CD4-positive, alpha-beta memory T cell (primary cell): Measurements from ENCODE around the gene CAPN14. TPM values are rescaled to one million over a fixed set of nuclear protein-coding genes. Genes with fewer than 3 reads are reported as not detected.

Source experiments
- CTCF ChIA-PET: fragments of 350-600 bp; sonication (Branson Sonifier 250); formaldehyde crosslinking; loops from one replicate; lab custom pipeline; 2021; ENCODE audit warnings: inconsistent platforms; ENCODE audit not compliant: partially characterized antibody; lab: Charles Lee
- POLR2A ChIA-PET: fragments of 350-600 bp; sonication (Branson Sonifier 250); formaldehyde crosslinking; loops from one replicate; lab custom pipeline; 2021; ENCODE audit not compliant: partially characterized antibody; lab: Charles Lee
- DNase-seq, 5 donors: peaks; one replicate each; pipeline versions ENCODE4 v3.0.0 to v3.0.0-alpha.2; 2020 to 2022; ENCODE audit warnings: mixed read lengths in 1 of 5
- H3K27ac ChIP-seq: one replicate; pipeline ENCODE4 v1.7.0; 2013; ENCODE audit warnings: low read depth, low read length
- H3K27me3 ChIP-seq: 2 replicates; pipeline ENCODE4 v1.7.0; 2013; ENCODE audit warnings: mild to moderate bottlenecking, low read length, moderate library complexity; ENCODE audit not compliant: insufficient read depth
- H3K36me3 ChIP-seq: 2 replicates; pipeline ENCODE4 v1.7.0; 2013; ENCODE audit warnings: mild to moderate bottlenecking, low read length, moderate library complexity; ENCODE audit not compliant: insufficient read depth
- H3K4me1 ChIP-seq: 2 replicates; pipeline ENCODE4 v1.7.0; 2013; ENCODE audit warnings: mild to moderate bottlenecking, low read length, moderate library complexity; ENCODE audit not compliant: insufficient read depth
- H3K4me3 ChIP-seq, 2 donors: one replicate each; pipeline ENCODE4 v1.7.0; 2013; ENCODE audit warnings: low read length in 2 of 2, mild to moderate bottlenecking in 1 of 2
- H3K9me3 ChIP-seq, 2 donors: one replicate each; pipeline ENCODE4 v1.7.0; 2013; ENCODE audit warnings: low read length in 2 of 2, control low read depth in 1 of 2; ENCODE audit not compliant: control insufficient read depth in 1 of 2
- H3K27ac Mint-ChIP-seq, 7 donors: one replicate each; pipeline ENCODE4 v1.8.0; 2020 to 2021; ENCODE audit warnings: mixed read lengths in 7 of 7, mild to moderate bottlenecking in 6 of 7, inconsistent platforms in 3 of 7, moderate library complexity in 3 of 7
- H3K27me3 Mint-ChIP-seq, 2 donors: one replicate each; pipeline ENCODE4 v1.8.0; 2020 to 2021; ENCODE audit warnings: mixed read lengths in 2 of 2
- H3K36me3 Mint-ChIP-seq, 2 donors: one replicate each; pipeline ENCODE4 v1.8.0; 2020 to 2021; ENCODE audit warnings: mixed read lengths in 2 of 2, inconsistent platforms in 1 of 2, mild to moderate bottlenecking in 1 of 2
- H3K4me1 Mint-ChIP-seq, 4 donors: one replicate each; pipeline ENCODE4 v1.8.0; 2020 to 2021; ENCODE audit warnings: mixed read lengths in 4 of 4, mild to moderate bottlenecking in 1 of 4
- H3K4me3 Mint-ChIP-seq, 8 donors: one replicate each; pipeline ENCODE4 v1.8.0; 2020 to 2021; ENCODE audit warnings: mixed read lengths in 8 of 8, mild to moderate bottlenecking in 7 of 8, moderate library complexity in 6 of 8, inconsistent platforms in 3 of 8
- H3K9me3 Mint-ChIP-seq, 8 donors: one replicate each; pipeline ENCODE4 v1.8.0; 2020 to 2021; ENCODE audit warnings: mixed read lengths in 8 of 8, mild to moderate bottlenecking in 5 of 8, inconsistent platforms in 3 of 8, moderate library complexity in 1 of 8
- intact Hi-C: fragments of 100-400 bp; cut with micrococcal nuclease; formaldehyde crosslinking; loops from one replicate; pipeline ENCODE4 v1.15.1; 2023
- polyA plus RNA-seq, 2 donors: library from polyadenylated mRNA; unstranded; fragments of 300-500 nt; fragmentation: Illumina TruSeq; gene quantifications; one replicate each; pipeline ENCODE4 v1.2.3, GENCODE V29; 2021
- total RNA-seq, 2 experiments: library from RNA; stranded (reverse); gene quantifications; one replicate each; pipeline ENCODE4 v1.2.3, GENCODE V29; 2021

The CAPN14 gene
- total and polyA plus RNA-seq, 4 experiments from 2014 or later: 0.16 to 0.61 (median 0.44) TPM

DNA sequence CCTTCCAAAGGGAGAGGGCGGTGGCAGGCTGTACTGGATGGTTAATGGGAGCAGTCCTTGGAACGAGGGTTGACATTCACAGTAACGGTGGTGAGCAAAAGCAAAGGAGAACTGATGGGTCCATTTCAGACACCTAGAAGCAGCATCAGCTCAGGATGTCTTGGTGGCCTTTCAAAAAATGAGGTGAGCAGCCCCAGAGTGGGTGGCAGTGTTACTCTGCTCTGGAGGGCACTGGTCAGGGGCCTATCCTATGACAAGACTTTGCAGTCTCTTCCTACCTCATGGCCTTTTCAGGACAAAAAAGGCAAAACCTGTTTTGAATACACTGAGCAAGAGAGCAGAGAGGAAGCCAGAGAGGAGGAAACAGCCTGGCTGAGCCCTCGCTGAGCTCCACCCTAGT lies 23.5 kb downstream of the CAPN14 start:
- Histone ChIP-seq H3K4me3 (no peak overlapping the region), H3K27ac (no peak overlapping the region), H3K4me1 (no peaks in the 10 kb centered on the region), H3K27me3 (no peaks in the 10 kb centered on the region), H3K9me3 (no peaks in the 10 kb centered on the region), H3K36me3 (no peaks in the 10 kb centered on the region)
- intact Hi-C loops: no loop called here
- Mint-ChIP-seq H3K9me3 (peaks cover 0 to 2% (median 0%) of the 10 kb centered on the region in 8 donors), H3K27me3 (no peaks in the 10 kb centered on the region), H3K36me3 (peaks cover 0 to 3% of the 10 kb centered on the region in 2 donors), H3K4me1 (no peaks in the 10 kb centered on the region), H3K4me3 (no peak overlapping the region), H3K27ac (no peak overlapping the region)
- no peak for DNase-seq
- ChIA-PET CTCF (no interaction called here), POLR2A (no interaction called here)

DNA sequence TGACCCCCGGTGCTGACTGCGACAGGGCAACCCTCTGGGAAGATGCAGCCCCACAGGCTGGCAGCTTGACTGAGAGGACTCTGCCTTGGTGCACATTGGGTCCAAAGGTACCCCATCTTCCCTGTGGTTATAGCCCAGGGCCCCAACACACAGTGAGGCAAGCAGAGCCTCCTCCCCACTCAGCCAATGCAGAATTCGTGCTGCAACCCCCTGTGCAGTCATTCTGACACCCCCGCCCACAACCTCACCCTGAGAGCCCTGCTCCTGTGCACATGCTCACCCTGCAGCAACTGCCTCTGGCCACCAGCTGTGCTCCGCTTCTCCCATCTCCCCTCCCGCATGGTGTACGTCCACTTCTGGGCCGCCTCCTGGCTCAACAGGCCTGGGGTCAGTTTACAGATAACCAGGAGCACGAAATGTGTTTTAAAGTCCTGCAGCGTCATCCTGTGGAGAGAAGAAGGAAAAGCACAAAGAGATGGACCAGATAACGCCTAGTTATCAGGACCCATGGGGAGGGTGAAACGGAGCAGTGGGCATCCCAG lies 24.4 kb downstream of the CAPN14 start:
- H3K4me3 Mint-ChIP-seq: no peak overlapping the region
- Histone ChIP-seq H3K36me3 (no peaks in the 10 kb centered on the region), H3K4me1 (no peaks in the 10 kb centered on the region), H3K4me3 (no peak overlapping the region), H3K9me3 (no peaks in the 10 kb centered on the region), H3K27me3 (no peaks in the 10 kb centered on the region), H3K27ac (no peak overlapping the region)
- no peaks in the 10 kb centered on the region for H3K9me3 Mint-ChIP-seq
- H3K4me1 Mint-ChIP-seq: no peaks in the 10 kb centered on the region
- intact Hi-C loops: no loop called here
- no peaks in the 10 kb centered on the region for H3K36me3 Mint-ChIP-seq
- ChIA-PET CTCF (no interaction called here), POLR2A (no interaction called here)
- no peak for DNase-seq
- H3K27me3 Mint-ChIP-seq: peaks cover 0 to 2% of the 10 kb centered on the region in 2 donors
- H3K27ac Mint-ChIP-seq: no peak overlapping the region

DNA sequence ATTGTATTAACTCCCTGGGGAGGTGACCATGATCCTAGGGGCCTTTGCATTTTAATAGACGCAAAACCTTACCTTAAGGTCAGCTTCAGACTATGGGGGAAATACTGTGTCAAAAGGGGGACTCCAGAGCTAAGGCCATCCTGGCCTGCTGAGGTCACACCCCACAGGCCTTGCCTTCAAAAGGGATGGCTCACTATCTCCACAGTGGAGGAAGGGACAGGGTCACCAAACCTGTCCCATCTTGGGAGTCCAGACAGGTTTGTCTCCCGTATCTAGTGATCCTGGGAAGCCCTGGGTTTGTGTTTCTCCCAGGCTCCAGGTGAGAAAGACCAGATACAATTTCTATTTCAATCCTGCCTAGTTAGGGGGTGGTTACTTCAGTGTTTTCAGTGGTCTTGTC lies 24.9 kb downstream of the CAPN14 start:
- Histone ChIP-seq H3K27ac (no peak overlapping the region), H3K36me3 (no peaks in the 10 kb centered on the region), H3K27me3 (no peaks in the 10 kb centered on the region), H3K4me1 (no peaks in the 10 kb centered on the region), H3K9me3 (no peaks in the 10 kb centered on the region), H3K4me3 (no peak overlapping the region)
- intact Hi-C loops: no loop called here
- Mint-ChIP-seq H3K36me3 (no peaks in the 10 kb centered on the region), H3K4me3 (no peak overlapping the region), H3K27me3 (peaks cover 0 to 2% of the 10 kb centered on the region in 2 donors), H3K27ac (no peak overlapping the region), H3K4me1 (no peaks in the 10 kb centered on the region), H3K9me3 (no peaks in the 10 kb centered on the region)
- no peak for DNase-seq
- CTCF ChIA-PET: no interaction called here
- POLR2A ChIA-PET: no interaction called here

DNA sequence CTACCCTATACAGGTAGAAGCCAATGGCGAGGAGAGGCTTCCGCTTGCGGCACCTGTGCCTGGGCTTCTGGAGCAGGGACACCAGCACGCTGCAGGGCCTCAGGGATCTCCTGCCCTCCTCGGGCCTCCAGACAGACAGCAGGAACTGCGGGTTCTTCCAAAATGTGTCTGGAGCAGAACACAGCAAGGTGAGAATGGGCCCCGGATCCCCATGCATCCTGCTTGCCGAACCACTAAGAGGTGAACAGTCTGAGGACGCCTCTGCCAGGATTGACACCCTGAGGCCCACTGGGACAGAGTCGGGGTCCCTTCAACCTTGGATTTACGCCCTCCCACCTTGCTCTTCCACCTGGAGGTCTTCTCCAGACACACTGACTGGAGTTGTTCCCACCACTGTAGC lies 25.4 kb downstream of the CAPN14 start:
- ChIA-PET CTCF (interaction anchor here (1.3 kb wide), 1 partner anchor 22 kb away, joined by 5 read pairs; no protein-coding TSS in a partner anchor), POLR2A (no interaction called here)
- Histone ChIP-seq H3K36me3 (no peaks in the 10 kb centered on the region), H3K27ac (no peak overlapping the region), H3K4me1 (no peaks in the 10 kb centered on the region), H3K27me3 (no peaks in the 10 kb centered on the region), H3K9me3 (no peaks in the 10 kb centered on the region), H3K4me3 (no peak overlapping the region)
- DNase-seq: no peak
- Mint-ChIP-seq H3K9me3 (no peaks in the 10 kb centered on the region), H3K36me3 (no peaks in the 10 kb centered on the region), H3K4me3 (no peak overlapping the region), H3K27me3 (peaks cover 0 to 2% of the 10 kb centered on the region in 2 donors), H3K27ac (no peak overlapping the region), H3K4me1 (no peaks in the 10 kb centered on the region)
- intact Hi-C loops: no loop called here

GRCh38 chr2:31190188-31190587 lies 27.1 kb downstream of the CAPN14 start:
- H3K9me3 ChIP-seq: no peaks in the 10 kb centered on the region
- H3K27ac Mint-ChIP-seq: no peak overlapping the region
- no peaks in the 10 kb centered on the region for H3K36me3 Mint-ChIP-seq
- H3K4me1 Mint-ChIP-seq: no peaks in the 10 kb centered on the region
- no peak overlapping the region for H3K27ac ChIP-seq
- no peaks in the 10 kb centered on the region for H3K36me3 ChIP-seq
- H3K9me3 Mint-ChIP-seq: peaks cover 0 to 2% (median 0%) of the 10 kb centered on the region in 8 donors
- POLR2A ChIA-PET: no interaction called here
- no peaks in the 10 kb centered on the region for H3K4me1 ChIP-seq
- H3K27me3 Mint-ChIP-seq: peaks cover 0 to 3% of the 10 kb centered on the region in 2 donors
- no peak overlapping the region for H3K4me3 ChIP-seq
- CTCF ChIA-PET: no interaction called here
- no peaks in the 10 kb centered on the region for H3K27me3 ChIP-seq
- DNase-seq: no peak
- no peak overlapping the region for H3K4me3 Mint-ChIP-seq
- intact Hi-C loops: no loop called here

DNA sequence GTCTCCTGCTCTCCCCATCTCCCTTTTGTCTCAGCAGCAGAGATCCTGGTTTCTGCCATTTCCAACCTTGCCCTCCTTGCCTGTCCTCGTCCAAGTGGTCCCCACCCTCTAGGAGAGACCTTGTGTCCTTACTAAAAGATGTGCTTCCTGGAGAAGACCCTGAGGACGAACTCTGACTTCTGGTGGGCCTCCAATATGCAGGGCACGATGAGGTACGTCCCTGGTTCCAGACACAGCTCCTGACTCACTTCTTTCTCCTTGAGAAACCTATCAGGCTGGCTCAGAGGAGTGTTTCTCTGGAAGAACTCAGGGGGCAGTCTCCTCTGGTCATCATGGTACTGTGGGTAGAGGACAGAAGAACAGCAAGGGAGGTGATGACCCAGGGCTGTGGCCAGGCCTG lies 28.2 kb downstream of the CAPN14 start:
- ChIA-PET POLR2A (no interaction called here), CTCF (no interaction called here)
- Histone ChIP-seq H3K4me3 (no peak overlapping the region), H3K4me1 (no peaks in the 10 kb centered on the region), H3K36me3 (no peaks in the 10 kb centered on the region), H3K9me3 (no peaks in the 10 kb centered on the region), H3K27ac (no peak overlapping the region), H3K27me3 (no peaks in the 10 kb centered on the region)
- no peak for DNase-seq
- Mint-ChIP-seq H3K9me3 (peaks cover 0 to 6% (median 0%) of the 10 kb centered on the region in 8 donors), H3K27ac (no peak overlapping the region), H3K4me1 (no peaks in the 10 kb centered on the region), H3K36me3 (peaks cover 0 to 4% of the 10 kb centered on the region in 2 donors), H3K4me3 (no peak overlapping the region), H3K27me3 (peaks cover 0 to 3% of the 10 kb centered on the region in 2 donors)
- intact Hi-C loops: no loop called here

GRCh38 chr2:31188131-31188530 lies 29.2 kb downstream of the CAPN14 start:
- no peaks in the 10 kb centered on the region for H3K27me3 ChIP-seq
- H3K27ac Mint-ChIP-seq: no peak overlapping the region
- no peaks in the 10 kb centered on the region for H3K4me1 ChIP-seq
- H3K9me3 Mint-ChIP-seq: peaks cover 0 to 8% (median 0%) of the 10 kb centered on the region in 8 donors
- H3K36me3 ChIP-seq: no peaks in the 10 kb centered on the region
- no peaks in the 10 kb centered on the region for H3K9me3 ChIP-seq
- DNase-seq: no peak
- no peaks in the 10 kb centered on the region for H3K4me1 Mint-ChIP-seq
- no peak overlapping the region for H3K27ac ChIP-seq
- no peak overlapping the region for H3K4me3 ChIP-seq
- H3K27me3 Mint-ChIP-seq: peaks cover 0 to 3% of the 10 kb centered on the region in 2 donors
- H3K36me3 Mint-ChIP-seq: peaks cover 0 to 4% of the 10 kb centered on the region in 2 donors
- no peak overlapping the region for H3K4me3 Mint-ChIP-seq
- CTCF ChIA-PET: interaction anchor here (1.1 kb wide), 1 partner anchor 477 kb away, joined by 3 read pairs; no protein-coding TSS in a partner anchor
- intact Hi-C loops: no loop called here
- POLR2A ChIA-PET: no interaction called here
